DMS53 treated with DMSO at 0.1 percent for 48 hours (cell line): ENCODE results near the gene HOXC6.
A peak's percentile ranks its signal among the peaks of the same experiment; 100 is the strongest.

Source experiments
- DNase-seq: peaks from one replicate; lab custom pipeline; 2025; ENCODE audit not compliant: unreplicated experiment; lab: John Stamatoyannopoulos, UW

The HOXC6 gene

DNA sequence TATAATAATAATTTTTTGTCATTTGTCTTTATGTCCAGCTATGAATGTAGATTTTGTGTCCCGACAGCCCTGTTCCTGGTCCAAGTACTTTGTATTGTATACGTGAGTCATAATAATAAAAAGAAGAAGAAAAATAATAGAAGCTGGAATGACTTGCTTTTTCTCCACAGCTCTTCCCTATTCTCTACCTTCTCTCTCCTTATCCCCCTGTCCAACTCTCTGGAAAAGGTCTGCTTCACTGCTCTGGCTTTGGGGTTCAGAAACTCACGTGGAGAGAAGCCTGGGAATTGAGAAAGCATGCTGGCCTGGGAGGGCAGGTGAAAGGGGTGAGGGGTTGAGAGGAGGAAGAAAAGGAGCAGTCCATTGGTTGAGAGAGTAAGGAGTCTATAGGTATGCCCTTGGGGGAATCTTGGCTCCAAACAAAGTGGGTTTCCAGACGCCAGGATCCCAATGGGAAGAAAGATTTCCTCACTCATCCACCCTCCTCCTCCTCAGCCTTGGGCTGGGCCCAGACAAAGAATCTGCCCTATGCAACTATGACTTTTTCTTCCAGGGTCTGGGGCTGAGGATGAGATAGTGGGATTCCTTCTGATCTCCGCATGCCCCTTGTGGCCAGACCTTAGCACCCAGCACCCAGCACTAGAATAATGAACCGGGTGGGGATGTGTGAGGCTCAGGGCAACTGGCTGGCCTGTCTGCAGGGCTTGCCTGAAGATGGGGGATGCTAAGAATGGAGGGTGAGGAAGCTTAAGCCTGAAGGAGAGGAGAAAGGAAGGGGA, 15.4 kb upstream of the HOXC6 start:
- no peak for DNase-seq

DNA sequence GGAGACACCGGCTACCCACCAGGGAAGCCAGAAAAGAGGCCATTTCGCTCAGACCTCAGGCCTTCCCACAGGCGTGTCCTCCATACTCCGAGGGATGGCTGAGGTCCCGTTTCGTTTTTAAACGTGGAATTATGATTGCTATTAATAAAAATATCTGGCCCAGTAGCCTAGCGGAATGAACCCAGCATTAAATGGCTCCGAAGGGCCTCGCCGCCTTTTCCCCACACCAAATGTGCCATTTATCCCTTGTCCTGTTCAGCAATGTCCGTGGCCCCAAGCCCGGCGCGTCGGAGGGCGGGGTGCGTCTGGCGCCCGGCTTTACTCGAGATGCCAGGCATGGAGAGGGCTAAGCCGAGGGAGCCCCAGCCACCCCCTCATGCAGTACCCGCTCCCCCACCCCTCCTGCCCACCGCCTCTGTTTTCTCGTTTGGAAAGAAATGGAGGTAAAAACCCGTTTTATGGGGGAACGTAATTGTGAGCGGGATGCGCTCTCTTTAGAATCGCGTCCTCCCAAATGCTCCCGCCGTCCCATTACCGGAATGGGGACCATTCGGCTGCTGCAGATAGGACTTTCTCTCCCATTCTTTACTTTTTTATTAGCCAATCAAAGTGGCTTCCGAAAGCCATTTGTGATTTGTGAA, 13.7 kb upstream of the HOXC6 start:
- no peak for DNase-seq

DNA sequence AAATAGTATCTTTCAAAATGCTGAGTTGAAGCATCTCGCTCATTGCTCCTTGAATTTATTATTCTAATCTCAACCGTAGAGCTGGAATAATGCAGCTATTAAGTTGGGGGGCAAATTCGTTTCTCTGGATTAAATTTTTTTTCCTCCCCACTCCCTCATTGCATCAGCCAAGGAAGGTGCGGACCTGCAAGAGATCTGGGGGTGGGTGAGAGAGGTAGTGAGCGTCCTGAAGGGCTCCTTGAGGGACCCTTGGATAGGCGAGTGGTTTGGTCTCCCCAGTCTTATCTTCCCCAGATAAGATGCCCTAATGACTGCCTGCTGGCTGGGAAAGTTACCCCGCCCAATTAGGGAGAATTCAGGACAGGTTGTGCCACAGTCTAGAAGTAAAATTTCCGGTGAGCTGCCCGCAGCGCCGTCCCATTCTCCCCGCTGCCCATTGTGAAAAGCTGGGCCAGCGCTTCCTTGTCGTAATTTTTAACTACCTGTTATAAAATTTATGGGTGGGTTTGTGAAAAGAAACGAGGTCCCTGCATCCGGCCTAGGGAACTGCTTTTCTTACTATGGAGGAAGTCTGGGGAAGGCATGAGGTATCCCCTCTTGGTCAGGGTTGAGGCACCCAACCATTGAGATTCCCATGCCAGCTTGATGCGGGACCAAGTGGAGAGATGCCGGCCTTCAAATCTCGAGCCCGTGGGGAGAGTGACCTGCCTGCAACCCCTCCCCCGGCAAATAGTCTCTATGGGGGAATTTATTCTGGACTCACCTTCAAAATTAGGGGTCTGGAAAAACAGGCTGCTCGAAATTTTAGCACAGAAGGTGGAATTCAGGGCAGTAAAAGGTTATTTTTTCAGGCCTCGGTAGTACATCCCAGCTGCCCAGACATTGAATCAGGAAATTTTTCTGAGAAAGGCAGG, 13.0 kb upstream of the HOXC6 start:
- DNase-seq = no peak

DNA sequence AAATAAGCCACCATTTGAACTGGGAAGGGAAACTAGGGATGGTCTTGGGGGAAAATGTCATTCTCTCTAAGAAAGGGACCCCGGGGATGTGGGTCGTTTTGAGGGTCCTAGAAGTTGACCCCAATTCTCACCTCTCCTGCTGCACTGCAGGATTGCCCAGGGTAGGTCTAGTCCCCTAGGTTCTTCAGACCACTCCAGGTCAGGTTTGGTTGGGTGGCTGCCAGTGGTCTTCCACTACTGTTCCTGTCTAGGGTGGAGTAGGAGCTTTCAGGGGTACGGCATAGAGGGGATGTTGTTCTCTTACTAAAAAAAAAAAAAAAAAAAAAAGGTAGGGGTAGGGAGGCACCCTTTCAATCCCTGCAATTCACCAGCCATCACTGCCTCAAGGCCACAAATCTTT, 12.2 kb upstream of the HOXC6 start:
- DNase-seq = no peak

DNA sequence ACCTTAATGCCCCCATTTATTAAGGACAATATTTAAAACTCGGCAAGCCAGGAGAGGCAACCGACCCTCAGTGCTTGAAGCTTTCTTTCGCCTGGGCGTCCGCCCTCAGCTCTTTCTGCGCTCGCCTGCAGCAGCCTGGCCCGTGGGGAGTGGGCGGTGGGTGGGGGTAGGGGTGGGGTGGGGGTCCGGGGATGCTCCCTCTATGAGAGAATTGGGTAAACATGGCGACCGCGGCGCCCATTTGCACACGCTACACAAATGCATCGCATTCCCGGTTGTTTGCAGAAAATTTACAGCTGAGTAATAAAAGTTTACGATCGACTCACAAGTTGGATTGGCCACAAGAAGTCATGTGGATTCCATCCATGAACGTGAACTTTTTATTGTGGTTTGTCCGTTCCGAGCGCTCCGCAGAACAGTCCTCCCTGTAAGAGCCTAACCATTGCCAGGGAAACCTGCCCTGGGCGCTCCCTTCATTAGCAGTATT, 11.7 kb upstream of the HOXC6 start:
- no peak for DNase-seq

DNA sequence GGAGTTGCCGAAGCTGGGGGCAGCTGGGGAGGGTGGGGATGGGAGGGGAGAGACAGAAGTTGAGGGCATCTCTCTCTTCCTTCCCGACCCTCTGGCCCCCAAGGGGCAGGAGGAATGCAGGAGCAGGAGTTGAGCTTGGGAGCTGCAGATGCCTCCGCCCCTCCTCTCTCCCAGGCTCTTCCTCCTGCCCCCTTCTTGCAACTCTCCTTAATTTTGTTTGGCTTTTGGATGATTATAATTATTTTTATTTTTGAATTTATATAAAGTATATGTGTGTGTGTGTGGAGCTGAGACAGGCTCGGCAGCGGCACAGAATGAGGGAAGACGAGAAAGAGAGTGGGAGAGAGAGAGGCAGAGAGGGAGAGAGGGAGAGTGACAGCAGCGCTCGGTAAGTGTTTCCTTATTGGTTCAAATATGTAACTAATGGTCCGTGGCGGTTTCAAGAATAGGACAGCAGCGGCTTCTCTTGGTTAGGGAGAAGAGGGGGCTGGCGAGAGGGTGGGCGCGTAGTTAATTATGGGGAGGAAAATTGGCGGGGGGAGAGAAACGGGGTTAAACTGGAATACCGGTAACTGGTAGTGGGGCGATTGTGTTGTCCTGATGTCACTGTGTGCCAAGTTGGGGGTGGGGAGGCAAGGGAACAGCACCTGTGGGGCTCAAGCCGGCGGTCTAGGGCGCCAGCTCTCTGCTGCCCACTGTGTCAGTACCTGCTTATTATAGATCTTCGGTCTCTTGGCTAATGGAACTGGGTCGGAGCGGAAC, 11.0 kb upstream of the HOXC6 start:
- DNase-seq = peak; percentile 67

DNA sequence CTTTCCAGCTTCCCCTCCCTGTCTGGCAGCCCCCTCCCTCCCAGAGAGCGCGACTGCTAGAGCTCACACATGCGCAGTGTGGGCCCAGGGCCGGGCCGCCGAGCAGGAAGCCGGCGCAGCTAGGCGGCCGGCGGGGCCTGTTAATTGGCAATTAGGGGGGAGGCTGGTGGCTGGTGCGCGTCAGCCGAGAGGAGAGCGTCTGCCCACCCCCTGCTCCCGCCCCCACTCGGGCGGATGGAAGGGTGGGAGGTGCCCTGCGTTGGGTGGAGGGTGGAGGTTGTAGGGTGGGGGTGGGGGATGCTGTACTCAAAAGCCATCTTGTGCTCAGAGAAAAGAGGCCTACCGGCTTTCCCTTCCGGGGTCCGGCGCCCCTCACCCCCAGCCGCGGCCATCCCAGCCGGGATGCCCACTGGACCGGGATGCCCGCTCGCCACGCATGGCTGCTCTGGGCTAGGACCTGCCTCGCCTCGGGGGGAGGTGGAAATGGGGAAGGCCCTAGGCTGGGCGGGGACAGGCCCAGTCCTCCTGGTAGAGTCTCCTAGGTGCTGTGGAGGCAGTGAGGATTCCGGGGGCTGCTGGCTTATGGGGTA, 10.3 kb upstream of the HOXC6 start:
- DNase-seq = peak; percentile 67

DNA sequence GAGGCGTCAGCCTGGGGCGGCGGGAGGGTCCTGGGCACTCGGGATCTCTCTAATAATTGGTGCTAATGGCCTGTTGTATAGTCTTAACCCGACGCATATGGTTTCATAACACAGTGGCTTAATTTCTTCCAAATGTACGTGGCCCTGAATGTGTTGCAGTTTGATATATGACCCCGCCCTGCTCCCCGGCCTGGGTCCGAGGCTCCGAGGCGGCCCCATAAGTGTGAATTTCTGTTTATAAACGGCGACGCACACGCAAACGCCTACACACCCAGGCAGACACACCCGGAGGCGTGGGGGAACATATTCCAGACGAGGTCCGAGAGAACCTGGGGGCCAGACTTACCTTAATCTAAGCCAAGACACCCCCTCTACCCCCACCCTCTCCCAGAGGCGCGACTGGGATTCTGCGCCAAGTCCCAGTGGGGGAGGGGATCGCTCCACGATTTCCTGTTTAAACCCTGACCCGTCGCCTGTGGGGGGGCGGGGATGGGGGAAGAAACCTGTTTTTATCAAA, 9.7 kb upstream of the HOXC6 start:
- no peak for DNase-seq

DNA sequence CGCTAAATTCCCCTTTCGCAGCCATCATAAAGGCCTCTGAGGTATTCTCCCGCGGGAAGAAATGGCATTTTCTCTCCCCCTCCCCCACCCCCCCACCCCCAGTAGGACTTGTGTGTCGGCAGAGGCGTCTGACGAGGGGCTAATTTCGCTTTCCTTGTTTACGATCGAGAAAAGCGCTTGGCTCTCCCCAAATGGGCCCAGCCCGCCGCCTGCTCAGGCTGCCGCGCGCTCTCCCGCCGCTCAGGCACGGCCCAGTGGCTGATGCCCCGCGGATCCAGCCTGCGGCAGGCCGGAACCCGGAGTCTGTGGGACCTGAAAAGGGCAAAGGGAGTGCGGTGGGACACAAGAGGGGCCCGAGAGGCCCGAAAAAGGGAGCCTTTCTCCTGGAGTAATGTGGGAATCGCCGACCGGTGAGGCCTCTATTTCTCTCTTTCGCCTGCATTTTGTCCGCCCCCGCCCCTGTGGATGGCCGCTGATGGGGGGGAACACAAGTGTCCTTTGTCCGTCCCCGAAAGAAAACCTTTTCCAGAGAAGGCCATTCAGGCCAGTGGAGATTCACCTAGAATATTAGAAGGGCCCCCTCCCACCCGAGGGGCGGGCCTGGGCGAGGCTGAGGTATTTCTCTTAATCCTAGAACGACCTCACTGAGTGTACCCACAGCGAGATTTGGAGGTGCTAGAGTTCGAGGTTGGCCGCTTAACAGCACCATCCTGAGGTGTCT, 9.0 kb upstream of the HOXC6 start:
- DNase-seq = no peak

DNA sequence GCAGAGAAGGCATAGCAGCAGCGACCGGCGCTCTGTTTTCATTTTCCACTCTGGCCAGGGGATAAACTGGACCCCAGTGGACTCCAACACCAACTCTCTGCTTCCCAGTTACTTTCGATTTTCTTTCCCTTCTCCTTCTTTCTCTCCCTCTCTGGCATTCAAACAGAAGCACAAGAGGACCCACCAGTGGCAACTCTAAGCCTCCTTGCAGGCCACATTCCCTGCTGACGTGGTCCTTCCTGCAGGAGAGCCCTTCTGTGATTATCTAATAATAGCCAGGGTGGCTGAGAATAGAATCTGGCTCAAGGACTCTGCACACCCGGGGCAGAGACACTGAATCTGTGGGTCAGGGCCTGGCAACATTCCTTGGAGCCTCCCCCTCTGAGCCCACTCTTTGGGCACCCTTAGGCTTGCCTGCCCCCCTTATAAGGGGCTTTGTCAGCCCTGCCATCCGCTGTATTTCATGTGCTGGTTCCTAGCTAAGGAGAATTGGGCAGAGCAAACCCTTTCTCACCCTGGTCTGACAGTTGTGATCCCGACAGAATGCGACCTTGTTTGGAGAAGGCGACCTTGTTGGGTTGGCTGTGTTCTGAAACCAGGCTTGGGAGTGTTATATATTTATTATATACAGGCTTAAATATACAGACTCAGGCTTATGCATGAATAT, 8.2 kb upstream of the HOXC6 start:
- DNase-seq = no peak

DNA sequence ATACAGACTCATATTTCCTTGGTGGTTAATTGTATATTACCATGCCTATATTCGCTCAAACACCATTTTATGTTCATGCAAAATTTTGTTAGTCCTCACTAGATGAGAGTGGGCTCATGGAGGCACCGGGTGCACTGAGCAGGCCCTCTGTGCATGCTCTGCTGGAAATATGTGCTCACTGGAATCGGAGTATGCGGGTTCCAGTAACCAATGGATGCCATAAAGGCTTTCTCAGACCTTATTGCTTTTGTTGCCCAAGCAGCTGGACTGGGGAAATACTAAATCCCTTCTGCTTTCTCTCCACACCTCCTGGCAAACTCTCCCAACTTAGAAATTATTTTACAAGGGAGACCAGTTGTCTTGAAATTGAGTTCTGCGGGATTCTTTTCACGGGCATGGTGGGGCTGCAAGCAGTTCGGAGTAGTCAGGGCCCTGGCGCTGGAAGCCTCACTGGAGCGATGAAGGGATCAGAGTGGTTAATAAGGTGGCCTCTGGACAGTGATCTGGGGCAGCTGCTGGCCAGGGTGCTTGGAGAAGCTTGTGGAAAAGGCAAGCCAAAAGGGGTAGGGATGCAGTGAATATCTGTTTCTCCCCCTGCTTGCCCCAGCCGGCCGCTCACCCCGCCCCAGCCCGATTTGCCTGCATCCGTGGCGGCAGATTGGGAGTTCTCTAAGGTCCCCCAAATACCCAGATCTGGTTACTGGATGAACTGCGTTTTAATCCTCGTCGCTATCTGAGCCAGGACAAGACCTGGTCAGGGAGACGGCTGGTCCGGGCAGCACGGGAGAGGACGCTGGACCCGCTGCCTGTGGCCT, 7.4 kb upstream of the HOXC6 start:
- DNase-seq = no peak

DNA sequence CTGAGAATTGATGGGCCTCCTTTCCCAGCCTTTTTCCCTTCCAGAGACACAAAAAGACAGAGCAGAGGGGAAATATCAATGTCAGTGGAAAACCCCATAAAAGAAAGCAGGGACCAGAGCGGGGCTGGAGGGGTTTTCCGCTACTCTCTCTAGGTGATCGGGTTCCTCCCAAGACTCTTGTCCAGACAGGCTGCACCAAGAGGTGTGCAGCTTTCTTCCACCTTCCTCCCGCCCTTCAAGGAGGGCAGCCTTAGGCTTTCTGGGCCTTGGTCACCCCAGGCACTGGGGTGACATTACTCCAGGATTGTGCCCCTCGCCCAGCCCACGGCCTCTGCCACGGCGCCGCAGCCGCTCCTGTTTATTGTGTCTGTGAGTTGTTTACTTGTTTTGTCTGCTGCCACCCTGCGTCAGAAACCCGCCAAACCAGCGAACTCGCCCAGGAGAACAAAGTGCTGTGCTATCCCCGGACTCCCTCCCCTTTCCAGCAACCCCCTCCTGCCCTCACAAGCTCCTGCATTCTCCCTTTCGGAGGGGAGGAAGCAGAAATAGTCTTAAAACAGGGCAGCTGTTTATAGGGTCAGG, 6.7 kb upstream of the HOXC6 start:
- DNase-seq = no peak

DNA sequence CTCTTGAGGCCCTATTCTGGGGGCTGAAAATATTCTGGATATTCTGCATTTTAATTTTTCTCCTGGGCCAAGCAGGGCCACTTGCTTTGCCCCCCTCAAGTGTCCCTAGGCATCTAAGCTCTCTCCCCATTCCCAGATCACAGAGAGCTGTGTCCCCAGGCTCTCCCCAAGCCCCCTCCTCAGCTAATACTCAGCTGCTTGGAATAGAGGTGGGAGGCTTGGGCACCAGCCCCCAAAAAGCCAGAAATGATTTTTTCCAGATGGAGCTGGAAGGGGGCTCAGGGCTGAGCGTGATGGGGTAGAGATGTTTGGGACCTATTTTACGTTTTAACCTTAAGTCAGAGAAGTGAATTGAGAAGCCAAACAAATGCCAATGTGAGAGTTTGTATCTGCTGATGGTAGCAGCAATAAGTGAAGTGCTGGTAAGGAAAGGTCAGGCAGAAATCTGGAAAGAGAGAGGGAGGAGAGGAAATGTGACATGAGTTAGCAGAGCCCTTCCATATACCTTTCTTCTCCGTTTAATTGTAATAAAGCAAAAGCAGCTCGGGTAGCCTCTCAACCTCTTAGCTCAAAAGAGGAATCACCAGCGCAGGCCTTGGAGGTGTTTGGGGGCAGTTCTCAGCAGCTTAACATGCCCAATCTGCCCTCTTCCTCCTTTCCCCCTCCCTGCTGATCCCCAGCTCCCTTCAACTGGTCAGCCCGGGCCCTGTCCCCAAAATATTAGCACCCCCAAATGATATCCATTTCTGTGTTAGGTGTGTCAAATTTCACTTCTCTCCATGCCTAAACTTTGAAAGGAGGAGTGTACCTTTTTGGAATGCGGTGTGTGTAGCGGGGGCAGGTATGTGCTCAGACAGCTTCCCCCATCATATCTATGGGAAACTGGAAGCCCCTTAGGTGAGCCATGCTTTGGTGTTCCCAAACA, 5.0 kb upstream of the HOXC6 start:
- no peak for DNase-seq

DNA sequence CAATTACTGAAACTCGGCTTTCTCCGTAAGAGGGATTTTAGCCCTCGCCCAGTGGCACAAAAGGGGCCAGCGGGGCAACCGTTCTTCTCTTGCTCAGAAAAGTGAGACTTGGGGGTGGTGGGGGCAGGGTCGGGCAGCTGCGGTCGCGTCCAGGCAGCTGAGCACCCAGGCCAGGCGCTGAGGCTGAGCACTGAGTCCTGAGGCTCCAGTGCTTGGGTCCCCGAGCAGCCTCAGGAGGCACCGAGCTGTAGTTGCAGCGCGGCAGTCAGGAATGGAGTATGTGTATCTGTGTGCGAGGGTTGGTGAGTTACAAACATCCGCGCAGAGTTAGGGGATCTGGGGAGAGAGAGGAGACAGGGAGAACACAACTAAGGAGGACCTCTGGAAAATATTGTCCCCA, 4.1 kb upstream of the HOXC6 start:
- no peak for DNase-seq

DNA sequence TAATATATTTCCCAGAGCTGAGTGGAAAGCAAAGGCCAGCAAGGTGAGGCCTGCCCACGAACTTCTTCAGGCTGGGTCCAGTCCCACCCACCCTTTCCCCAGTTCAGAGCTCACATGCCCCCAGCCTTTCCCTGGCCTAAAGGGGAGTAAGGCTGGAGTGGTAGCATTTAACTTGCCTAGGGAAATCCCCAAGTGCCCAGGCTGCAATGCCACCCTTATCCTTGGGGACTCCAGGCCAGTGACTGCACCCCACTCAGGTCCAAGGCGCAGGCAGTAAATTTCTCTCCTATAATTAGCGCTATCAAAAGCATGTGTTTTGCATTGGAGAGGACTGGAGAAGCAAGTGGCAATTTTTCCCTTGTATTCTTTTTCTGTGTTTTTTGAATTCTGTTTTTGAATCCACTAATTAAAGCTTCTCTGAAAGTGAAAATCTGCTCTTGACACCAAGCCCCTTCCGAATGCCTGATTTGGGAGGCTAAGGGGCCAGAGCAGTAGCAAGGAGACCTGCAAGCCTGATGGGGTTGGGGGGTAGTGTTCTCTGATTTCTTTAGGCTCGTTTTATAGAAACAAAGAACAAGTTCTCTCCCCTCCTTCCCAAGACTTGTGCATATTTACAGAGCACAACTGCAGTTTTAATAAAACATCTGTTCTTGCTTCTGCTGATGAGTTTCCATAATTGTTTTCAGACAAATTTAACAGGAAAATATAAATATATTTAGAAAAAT, 3.5 kb upstream of the HOXC6 start:
- DNase-seq = no peak
